Uterus (tissue), 4 donors: Measurements from ENCODE around the gene SLC4A5. TPM values are rescaled to one million over a fixed set of nuclear protein-coding genes. Genes with fewer than 3 reads are reported as not detected.

Source experiments
- DNase-seq, 2 donors: peaks; one replicate each; pipeline ENCODE4 v3.0.0-alpha.2; 2019 to 2020
- H3K27ac ChIP-seq, 2 donors: fragments of 200-600 bp; sonication (generic); 1 replicate in 1 of 2; 2 replicates in 1 of 2; pipeline ENCODE4 v1.5.1; 2016 to 2018
- H3K27me3 ChIP-seq, 2 donors: fragments of 200-600 bp; sonication (generic); one replicate each; pipeline ENCODE4 v1.5.1; 2018 to 2019; ENCODE audit warnings: control low read depth in 1 of 2
- H3K36me3 ChIP-seq, 2 donors: fragments of 200-600 bp; sonication (generic); one replicate each; pipeline ENCODE4 v1.5.1; 2019; ENCODE audit warnings: control low read depth in 1 of 2
- H3K4me1 ChIP-seq, 2 donors: fragments of 200-600 bp; sonication (generic); one replicate each; pipeline ENCODE4 v1.5.1; 2018 to 2019; ENCODE audit warnings: control low read depth in 1 of 2
- H3K4me3 ChIP-seq, 2 donors: fragments of 200-600 bp; sonication (generic); 1 replicate in 1 of 2; 2 replicates in 1 of 2; pipeline ENCODE4 v1.5.1; 2018 to 2019; ENCODE audit warnings: mild to moderate bottlenecking in 1 of 2
- H3K9me3 ChIP-seq, 2 donors: fragments of 200-600 bp; sonication (generic); one replicate each; pipeline ENCODE4 v1.5.1; 2019; ENCODE audit warnings: control low read depth in 1 of 2
- CTCF ChIP-seq, 4 experiments: fragments of 200-600 bp in 2 of 4; fragments of 450-650 bp in 2 of 4; sonication (generic) in 2 of 4; IDR thresholded peaks; one replicate each; pipeline ENCODE4 v1.5.1; 2016 to 2019; ENCODE audit warnings: antibody characterized with exemption in 4 of 4, mild to moderate bottlenecking in 2 of 4, moderate library complexity in 1 of 4
- POLR2A ChIP-seq, 2 donors: fragments of 450-650 bp; IDR thresholded peaks; one replicate each; pipeline ENCODE4 v1.6.1; 2016; ENCODE audit warnings: antibody characterized with exemption in 2 of 2, mild to moderate bottlenecking in 1 of 2, moderate library complexity in 1 of 2
- intact Hi-C: fragments of 100-400 bp; cut with DNase I; formaldehyde crosslinking; loops from one replicate; pipeline ENCODE4 v1.15.1; 2023; ENCODE audit warnings: low total_unique reads
- small RNA-seq: library from RNA; depleted of rRNA; stranded (forward); fragments of <200 nt; gene quantifications from one replicate; pipeline ENCODE3, GENCODE V24; 2016
- total RNA-seq, 4 donors: library from RNA; depleted of rRNA in 3 of 4; stranded (reverse); fragments of >200 nt in 3 of 4; gene quantifications; one replicate each; pipeline versions ENCODE4 v1.1.0 to v1.2.4, GENCODE V29; 2014 to 2023
- donor health status: DM: yes; HTN: yes; CAD: no.

SLC4A5 gene
- total RNA-seq, 4 donors from 2014 or later: 2.1 to 15.1 (median 5.3) TPM

DNA sequence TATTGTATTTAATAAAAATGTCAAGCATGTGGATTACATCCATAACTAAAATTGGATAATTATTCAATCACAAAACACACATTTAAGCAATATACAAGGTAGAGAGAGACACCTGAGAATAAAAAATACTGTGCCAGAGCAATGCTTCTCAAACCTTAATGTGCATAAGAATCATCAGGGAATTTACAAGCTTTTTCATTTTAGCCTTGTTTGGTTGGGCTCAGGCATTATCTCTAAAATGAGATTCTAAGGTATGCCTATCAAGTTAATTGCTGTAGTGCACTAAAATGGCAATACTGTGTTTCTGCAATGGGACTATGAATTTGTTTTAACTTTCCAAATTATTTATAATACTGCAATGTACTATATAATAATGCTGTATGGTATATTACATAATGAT, 165.5 kb downstream of the SLC4A5 start:
- H3K4me1 ChIP-seq: peaks cover 0 to 6% of the 10 kb centered on the region in 2 donors
- intact Hi-C loops: no loop called here
- DNase-seq: no peak
- H3K27ac ChIP-seq: peak overlapping the region; percentile 91 to 96
- H3K27me3 ChIP-seq: no peaks in the 10 kb centered on the region
- peak overlapping the region; percentile 74 to 87 for H3K4me3 ChIP-seq
- no peaks in the 10 kb centered on the region for H3K9me3 ChIP-seq
- TF ChIP-seq POLR2A (IDR thresholded peaks at IDR 0.05) (no peak), CTCF (IDR thresholded peaks at IDR 0.05) (no peak)
- H3K36me3 ChIP-seq: no peaks in the 10 kb centered on the region

DNA sequence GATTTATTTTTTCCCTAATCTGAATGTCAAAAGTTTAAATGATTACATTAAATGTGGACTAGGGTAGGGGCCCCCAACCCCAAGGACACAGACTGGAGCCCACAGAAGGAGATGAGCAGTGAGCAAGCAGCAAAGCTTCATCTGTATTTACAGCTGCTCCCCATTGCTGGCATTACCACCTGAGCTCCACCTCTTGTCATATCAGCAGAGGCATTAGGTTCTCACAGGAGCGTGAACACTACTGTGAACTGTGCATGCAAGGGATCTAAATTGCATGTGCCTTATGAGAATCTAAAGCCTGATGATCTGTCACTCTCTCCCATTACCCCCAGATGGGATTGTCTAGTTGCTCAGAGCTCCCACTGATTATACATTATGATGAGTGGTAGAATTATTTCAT, 168.3 kb downstream of the SLC4A5 start:
- H3K27ac ChIP-seq: no peak overlapping the region
- intact Hi-C loops: no loop called here
- DNase-seq: no peak
- no peaks in the 10 kb centered on the region for H3K36me3 ChIP-seq
- no peak overlapping the region for H3K4me3 ChIP-seq
- no peaks in the 10 kb centered on the region for H3K27me3 ChIP-seq
- H3K9me3 ChIP-seq: no peaks in the 10 kb centered on the region
- TF ChIP-seq POLR2A (IDR thresholded peaks at IDR 0.05) (no peak), CTCF (IDR thresholded peaks at IDR 0.05) (no peak)
- H3K4me1 ChIP-seq: peaks cover 0 to 6% of the 10 kb centered on the region in 2 donors

DNA sequence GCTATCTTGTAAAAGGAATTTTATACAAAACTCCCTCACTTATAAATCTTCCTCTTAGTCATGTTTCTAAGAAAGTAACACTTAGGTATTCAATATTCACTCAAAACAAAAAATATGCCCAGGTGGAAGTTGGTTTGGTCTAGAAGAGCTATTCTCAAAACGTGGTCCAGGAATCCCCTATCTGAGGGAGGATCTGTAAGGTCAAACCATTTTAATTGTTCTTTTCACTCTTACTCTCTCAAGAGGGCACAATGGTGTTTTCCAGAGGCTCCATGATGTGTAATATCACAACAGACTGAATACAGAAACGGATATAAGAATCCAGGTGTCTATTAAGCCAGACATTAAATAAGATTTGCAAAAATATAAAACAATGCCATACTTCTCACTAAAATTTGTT, 174.5 kb downstream of the SLC4A5 start:
- Histone ChIP-seq H3K4me3 (no peak overlapping the region), H3K27me3 (no peaks in the 10 kb centered on the region), H3K36me3 (no peaks in the 10 kb centered on the region), H3K9me3 (no peaks in the 10 kb centered on the region), H3K27ac (no peak overlapping the region), H3K4me1 (no peaks in the 10 kb centered on the region)
- TF ChIP-seq POLR2A (IDR thresholded peaks at IDR 0.05) (no peak), CTCF (IDR thresholded peaks at IDR 0.05) (no peak)
- intact Hi-C loops: no loop called here
- DNase-seq: no peak

Small RNAs within 50 kb of the gene (small RNA-seq; reads per million reads assigned to genes)
- gene RNU6-542P (not detected), gene TAF13P2 (not detected)

Other genes with a start within 250 kb of the SLC4A5 start
- 10 to 100 TPM in 3 of 4 donors, 1 to 10 TPM in 1; 9.1 to 54.4 (median 16.1) TPM for gene BOLA3, start 195.5 kb downstream of the SLC4A5 start, total RNA-seq
- 100 to 1,000 TPM in 2 of 4 donors, 10 to 100 TPM in 2; 63.0 to 161 (median 95.3) TPM for gene MOB1A, start 164.5 kb downstream of the SLC4A5 start, total RNA-seq
- gene MTHFD2, start 144.8 kb downstream of the SLC4A5 start, total RNA-seq: 10 to 100 TPM; 32.0 to 55.5 (median 42.3) TPM
- 100 to 1,000 TPM in 2 of 4 donors, 10 to 100 TPM in 2; 48.2 to 140 (median 95.0) TPM for gene DCTN1, start 36.9 kb upstream of the SLC4A5 start, total RNA-seq
- 1 to 10 TPM in 3 of 4 donors, not detected in 1; 2.1 to 5.7 (median 2.9) TPM for gene C2orf81, start 78.2 kb upstream of the SLC4A5 start, total RNA-seq
- 10 to 100 TPM in 3 of 4 donors, not detected in 1; 12.3 to 19.7 (median 16.3) TPM for gene WDR54, start 78.3 kb upstream of the SLC4A5 start, total RNA-seq
- gene RTKN, start 98.5 kb upstream of the SLC4A5 start, total RNA-seq: 10 to 100 TPM in 2 of 4 donors, 1 to 10 TPM in 2; 9.8 to 36.3 (median 12.0) TPM
- 10 to 100 TPM; 28.5 to 63.3 (median 48.0) TPM for gene INO80B, start 111.7 kb upstream of the SLC4A5 start, total RNA-seq
- 10 to 100 TPM; 25.4 to 74.2 (median 50.8) TPM for gene WBP1, start 115.0 kb upstream of the SLC4A5 start, total RNA-seq
- 10 to 100 TPM; 20.2 to 56.2 (median 29.8) TPM for gene MOGS, start 122.0 kb upstream of the SLC4A5 start, total RNA-seq
- 100 to 1,000 TPM in 1 of 4 donors, 10 to 100 TPM in 2, 1 to 10 TPM in 1; 8.8 to 101 (median 45.8) TPM for gene MRPL53, start 129.3 kb upstream of the SLC4A5 start, total RNA-seq
- gene CCDC142, start 139.6 kb upstream of the SLC4A5 start, total RNA-seq: 10 to 100 TPM; 10.9 to 42.8 (median 35.7) TPM
- 10 to 100 TPM in 3 of 4 donors, 1 to 10 TPM in 1; 8.5 to 29.2 (median 17.5) TPM for gene TTC31, start 139.7 kb upstream of the SLC4A5 start, total RNA-seq
- 1 to 10 TPM in 1 of 4 donors, not detected in 3; 2.9 TPM for gene LBX2, start 156.2 kb upstream of the SLC4A5 start, total RNA-seq
- gene PCGF1, start 164.3 kb upstream of the SLC4A5 start, total RNA-seq: 10 to 100 TPM in 2 of 4 donors, 1 to 10 TPM in 2; 2.9 to 11.3 (median 9.7) TPM
- gene TLX2, start 171.0 kb upstream of the SLC4A5 start, total RNA-seq: under 1 TPM in 1 of 4 donors, not detected in 3; 0.55 TPM
- gene DQX1, start 182.8 kb upstream of the SLC4A5 start, total RNA-seq: not detected
- gene AUP1, start 186.3 kb upstream of the SLC4A5 start, total RNA-seq: 10 to 100 TPM; 62.8 to 87.0 (median 70.7) TPM
- 10 to 100 TPM; 13.1 to 40.1 (median 33.9) TPM for gene HTRA2, start 186.5 kb upstream of the SLC4A5 start, total RNA-seq
- 10 to 100 TPM in 3 of 4 donors, 1 to 10 TPM in 1; 9.5 to 26.5 (median 17.5) TPM for gene LOXL3, start 210.5 kb upstream of the SLC4A5 start, total RNA-seq
- 10 to 100 TPM in 3 of 4 donors, under 1 TPM in 1; 0.29 to 85.0 (median 13.8) TPM for gene DOK1, start 211.3 kb upstream of the SLC4A5 start, total RNA-seq